OCI-LY7 (cell line): ENCODE data around the gene INO80E.

Experiments used
- CTCF ChIP-seq: fragments of 200-600 bp; sonication (generic); conservative IDR thresholded peaks from 2 replicates; pipeline ENCODE4 v1.5.1; 2014; ENCODE audit warnings: mild to moderate bottlenecking, antibody characterized with exemption, low read length, moderate library complexity, mixed read lengths
- EZH2phosphoT487 ChIP-seq: fragments of 200-600 bp; sonication (generic); IDR thresholded peaks from 2 replicates; pipeline ENCODE4 v1.6.1; 2018; ENCODE audit warnings: low read depth, borderline replicate concordance, mild to moderate bottlenecking, mixed run types, antibody characterized with exemption, low read length, moderate library complexity, mixed read lengths

- TF ChIP-seq CTCF (no peak), EZH2phosphoT487 (no peak)
Observed at GRCh38 chr16:30016555-30017276, 20.7 kb downstream of the INO80E start.
